GM12873 (cell line): ENCODE measurements around the gene HNRNPDL.

Source experiments
- TF ChIP-seq, protein P1 (sequence below): IDR thresholded peaks from 2 replicates; pipeline ENCODE4 v1.5.1; 2012; ENCODE audit warnings: low read depth, mild to moderate bottlenecking, moderate library complexity, low read length, control low read depth; ENCODE audit not compliant: insufficient read depth; ENCODE audit errors: missing control alignments

Gene HNRNPDL

DNA sequence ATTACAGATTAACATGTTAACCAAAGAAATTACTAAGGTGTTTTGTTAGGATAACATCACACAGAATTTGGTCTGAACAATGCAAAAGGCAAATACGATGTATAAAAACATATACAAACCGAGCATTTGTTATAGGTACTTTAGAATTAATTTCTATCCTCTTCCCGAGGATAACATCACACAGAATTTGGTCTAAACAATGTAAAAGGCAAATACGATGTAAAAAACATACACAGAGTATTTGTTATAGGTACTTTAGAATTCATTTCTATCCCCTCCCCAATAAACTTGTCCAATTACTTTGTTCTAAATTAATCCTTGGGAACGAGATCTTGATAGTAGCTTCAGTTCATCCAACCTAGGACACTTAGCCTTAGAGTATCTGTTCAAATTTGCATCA lies 7.6 kb downstream of the HNRNPDL start:
- TF ChIP-seq, protein P1, sequence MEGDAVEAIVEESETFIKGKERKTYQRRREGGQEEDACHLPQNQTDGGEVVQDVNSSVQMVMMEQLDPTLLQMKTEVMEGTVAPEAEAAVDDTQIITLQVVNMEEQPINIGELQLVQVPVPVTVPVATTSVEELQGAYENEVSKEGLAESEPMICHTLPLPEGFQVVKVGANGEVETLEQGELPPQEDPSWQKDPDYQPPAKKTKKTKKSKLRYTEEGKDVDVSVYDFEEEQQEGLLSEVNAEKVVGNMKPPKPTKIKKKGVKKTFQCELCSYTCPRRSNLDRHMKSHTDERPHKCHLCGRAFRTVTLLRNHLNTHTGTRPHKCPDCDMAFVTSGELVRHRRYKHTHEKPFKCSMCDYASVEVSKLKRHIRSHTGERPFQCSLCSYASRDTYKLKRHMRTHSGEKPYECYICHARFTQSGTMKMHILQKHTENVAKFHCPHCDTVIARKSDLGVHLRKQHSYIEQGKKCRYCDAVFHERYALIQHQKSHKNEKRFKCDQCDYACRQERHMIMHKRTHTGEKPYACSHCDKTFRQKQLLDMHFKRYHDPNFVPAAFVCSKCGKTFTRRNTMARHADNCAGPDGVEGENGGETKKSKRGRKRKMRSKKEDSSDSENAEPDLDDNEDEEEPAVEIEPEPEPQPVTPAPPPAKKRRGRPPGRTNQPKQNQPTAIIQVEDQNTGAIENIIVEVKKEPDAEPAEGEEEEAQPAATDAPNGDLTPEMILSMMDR: no peak

DNA sequence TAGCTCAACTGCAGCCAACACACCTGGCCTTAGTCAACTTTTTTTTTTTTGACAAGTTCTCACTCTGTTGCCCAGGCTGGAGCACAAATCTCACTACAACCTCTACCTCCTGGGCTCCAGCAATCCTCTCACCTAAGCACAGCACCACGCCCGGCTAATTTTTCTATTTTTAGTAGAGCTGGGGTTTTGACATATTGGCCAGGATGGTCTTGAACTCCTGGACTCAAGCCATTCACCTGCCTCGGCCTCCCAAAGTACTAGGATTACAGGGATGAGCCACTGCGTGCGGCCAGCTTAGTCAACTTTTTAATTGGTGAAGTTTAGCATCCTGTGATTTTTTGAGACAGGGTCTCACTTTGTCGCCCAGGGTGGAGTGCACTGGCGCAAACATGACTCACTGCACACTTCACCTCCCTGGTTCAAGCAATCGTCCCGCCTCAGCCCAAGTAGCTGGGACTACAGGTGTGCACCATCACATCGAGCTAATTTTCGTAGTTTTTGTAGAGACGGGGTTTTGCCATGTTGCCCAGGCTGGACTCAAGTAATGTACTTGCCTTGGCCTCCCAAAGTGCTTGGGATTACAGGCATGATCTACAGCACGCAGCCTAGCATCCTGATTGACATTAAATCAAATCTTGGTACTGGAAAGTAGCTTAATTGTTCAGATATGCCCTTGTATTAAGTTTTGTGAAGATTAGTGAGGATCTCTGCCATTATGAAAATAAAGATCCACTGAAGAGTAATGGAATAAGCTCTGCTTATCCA lies 8.3 kb downstream of the HNRNPDL start:
- TF ChIP-seq, protein P1: no peak

DNA sequence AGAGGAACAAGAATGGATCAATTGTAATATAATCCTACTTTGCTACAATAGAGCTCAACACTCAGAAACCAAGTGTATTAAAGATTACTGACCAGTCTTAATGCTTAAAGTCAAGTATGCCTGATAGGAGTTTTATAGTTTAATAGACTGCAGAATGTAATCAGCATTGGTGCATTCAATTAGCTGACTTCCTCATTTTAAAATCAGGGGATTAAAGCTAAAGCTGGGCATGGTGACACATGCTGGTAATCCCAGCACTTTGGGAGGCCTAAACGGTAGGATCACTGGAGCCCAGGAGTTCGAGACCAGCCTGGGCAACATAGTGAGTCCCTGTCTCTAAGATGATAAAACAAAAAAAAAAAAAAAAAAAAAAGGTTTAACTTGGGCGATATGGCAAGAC lies 10.8 kb downstream of the HNRNPDL start:
- TF ChIP-seq, protein P1: no peak

DNA sequence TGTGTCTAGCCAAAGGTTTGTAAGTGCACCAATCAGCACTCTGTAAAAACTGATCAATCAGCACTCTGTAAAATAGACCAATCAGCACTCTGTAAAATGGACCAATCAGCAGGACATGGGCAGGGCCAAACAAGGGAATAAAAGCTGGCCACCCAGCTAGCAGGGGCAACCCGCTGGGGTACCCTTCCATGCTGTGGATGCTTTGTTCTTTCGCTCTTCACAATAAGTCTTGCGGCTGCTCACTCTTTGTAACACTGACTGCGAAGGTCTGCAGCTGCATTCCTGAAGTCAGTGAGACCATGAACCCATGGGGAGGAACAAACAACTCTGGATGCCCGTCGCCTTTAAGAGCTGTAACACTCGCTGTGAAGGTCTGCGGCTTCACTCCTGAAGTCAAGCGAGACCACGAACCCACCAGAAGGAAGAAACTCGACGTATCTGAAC lies 14.3 kb downstream of the HNRNPDL start:
- TF ChIP-seq, protein P1: no peak

DNA sequence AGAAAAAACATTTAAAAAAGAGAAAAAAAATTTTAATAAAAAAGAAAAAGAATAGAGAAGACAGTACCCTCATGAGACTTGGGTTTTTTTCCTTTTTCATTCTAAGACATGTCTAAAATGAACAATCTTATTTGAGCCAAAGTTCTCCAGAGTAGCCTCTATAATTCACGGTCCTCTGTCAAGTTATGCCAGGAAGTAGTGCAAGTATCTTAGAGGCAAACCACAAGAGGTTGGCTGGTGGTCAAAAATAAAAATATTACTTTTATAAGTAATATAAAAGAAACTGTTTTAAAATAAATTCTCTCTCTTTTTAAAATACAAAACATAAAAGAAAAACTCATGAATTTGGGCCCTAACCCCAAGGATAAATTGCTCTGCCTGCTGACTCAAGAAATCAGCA lies 26.5 kb downstream of the HNRNPDL start:
- TF ChIP-seq, protein P1: no peak

DNA sequence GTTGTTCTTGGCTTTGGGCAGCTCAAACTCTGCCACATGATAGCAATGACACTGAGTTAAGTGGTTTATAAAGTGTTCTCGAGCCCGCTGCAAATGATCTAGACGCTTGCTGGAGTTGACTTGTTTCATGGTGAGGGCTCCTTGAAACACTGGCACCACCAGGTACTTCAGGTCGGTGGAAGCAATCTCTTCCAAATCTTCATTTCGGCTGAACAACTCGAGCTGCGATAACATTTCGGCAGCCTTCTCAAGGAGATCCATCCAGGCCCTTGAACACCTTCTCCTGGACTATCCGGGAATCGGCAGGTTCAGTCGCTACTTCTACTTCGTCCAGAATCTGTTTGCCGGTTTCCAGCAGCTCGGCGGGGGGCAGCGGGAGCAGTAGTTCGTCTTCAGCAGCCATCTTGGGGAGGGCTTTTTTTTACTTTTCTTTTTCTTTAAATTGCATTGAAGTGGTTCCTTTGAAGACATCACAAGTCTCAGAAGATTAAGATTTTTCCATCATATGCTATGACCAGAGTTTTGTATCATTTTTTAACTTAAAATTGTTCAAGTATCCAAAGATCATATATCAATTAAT lies 28.0 kb downstream of the HNRNPDL start:
- TF ChIP-seq, protein P1: no peak

DNA sequence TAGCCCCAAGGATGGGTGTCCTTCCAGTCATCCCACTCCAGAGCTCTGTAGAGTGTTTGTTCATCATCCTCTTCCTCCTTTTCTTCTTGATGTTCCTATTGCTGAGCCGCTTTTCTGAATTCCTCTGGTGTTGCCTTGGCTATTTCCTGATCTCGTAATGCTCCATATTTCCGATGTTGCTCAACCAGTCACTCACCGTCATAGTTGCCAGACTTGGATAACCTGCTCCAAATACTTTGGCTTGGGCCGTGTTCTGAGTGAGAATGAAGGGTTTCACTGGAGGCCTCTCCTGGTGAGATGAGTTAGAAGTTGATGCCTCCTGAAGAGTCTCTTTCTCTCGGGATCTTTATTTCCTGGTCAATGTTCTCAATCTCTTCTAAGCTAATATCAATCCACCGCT lies 28.7 kb downstream of the HNRNPDL start:
- TF ChIP-seq, protein P1: no peak
